Activated naive CD8-positive, alpha-beta T cell treated with anti-CD3 and anti-CD28 coated beads for 36 hours (primary cell): ENCODE results near the gene PAQR8. TPM values are rescaled to one million over a fixed set of nuclear protein-coding genes. Genes with fewer than 3 reads are reported as not detected.

Experiments used
- DNase-seq: peaks from one replicate; pipeline ENCODE4 v3.0.0; 2021
- H3K27ac Mint-ChIP-seq: one replicate; pipeline ENCODE4 v1.8.0; 2022; ENCODE audit warnings: mild to moderate bottlenecking, moderate library complexity, mixed read lengths
- H3K27me3 Mint-ChIP-seq: one replicate; pipeline ENCODE4 v1.8.0; 2022; ENCODE audit warnings: mild to moderate bottlenecking, mixed read lengths
- H3K36me3 Mint-ChIP-seq: one replicate; pipeline ENCODE4 v1.8.0; 2021; ENCODE audit warnings: mild to moderate bottlenecking, mixed read lengths
- H3K4me1 Mint-ChIP-seq: one replicate; pipeline ENCODE4 v1.8.0; 2021; ENCODE audit warnings: mixed read lengths
- H3K4me3 Mint-ChIP-seq: one replicate; pipeline ENCODE4 v1.8.0; 2022; ENCODE audit warnings: mild to moderate bottlenecking, moderate library complexity, mixed read lengths
- H3K9me3 Mint-ChIP-seq: one replicate; pipeline ENCODE4 v1.8.0; 2022; ENCODE audit warnings: mixed read lengths
- total RNA-seq, 2 experiments: library from RNA; stranded (reverse); gene quantifications; one replicate each; pipeline ENCODE4 v1.2.3, GENCODE V29; 2021

Gene PAQR8, protein sequence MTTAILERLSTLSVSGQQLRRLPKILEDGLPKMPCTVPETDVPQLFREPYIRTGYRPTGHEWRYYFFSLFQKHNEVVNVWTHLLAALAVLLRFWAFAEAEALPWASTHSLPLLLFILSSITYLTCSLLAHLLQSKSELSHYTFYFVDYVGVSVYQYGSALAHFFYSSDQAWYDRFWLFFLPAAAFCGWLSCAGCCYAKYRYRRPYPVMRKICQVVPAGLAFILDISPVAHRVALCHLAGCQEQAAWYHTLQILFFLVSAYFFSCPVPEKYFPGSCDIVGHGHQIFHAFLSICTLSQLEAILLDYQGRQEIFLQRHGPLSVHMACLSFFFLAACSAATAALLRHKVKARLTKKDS
- 10 to 100 TPM; 11.0 to 11.4 TPM for total RNA-seq

DNA sequence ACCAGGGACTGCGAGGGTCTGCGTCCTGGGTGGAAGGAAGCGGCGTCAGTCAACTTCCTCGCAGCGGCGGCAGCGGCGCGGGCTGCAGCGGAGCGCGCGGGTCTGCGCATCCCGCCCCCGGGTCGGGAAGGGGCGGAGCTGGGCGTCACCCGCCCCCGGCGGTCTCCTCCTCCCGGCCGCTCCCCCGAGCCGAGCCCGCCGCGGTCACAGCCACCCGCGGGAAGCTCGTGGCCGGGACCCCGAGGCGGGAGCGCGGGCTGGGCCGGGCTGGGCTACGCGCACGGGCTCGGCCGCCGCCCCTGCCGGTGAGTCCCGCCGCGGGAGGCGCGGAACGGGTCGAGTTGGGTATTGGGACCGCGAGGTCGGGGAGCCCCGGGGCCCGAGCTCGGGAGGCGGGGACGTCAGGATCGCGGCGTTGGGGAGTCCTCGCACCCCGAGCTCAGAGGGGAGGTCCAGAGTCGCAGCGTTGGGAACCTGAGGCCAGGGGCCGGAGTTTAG, at the start of gene PAQR8:
TSS of gene PAQR8 (plus strand) at position 207 of the 498 bp plus-strand sequence. CDS start 41,063 bp downstream, outside the sequence.
- no peaks in the 10 kb centered on the region for H3K9me3 Mint-ChIP-seq
- no peaks in the 10 kb centered on the region for H3K27me3 Mint-ChIP-seq
- peaks cover 34% of the 10 kb centered on the region for H3K36me3 Mint-ChIP-seq
- DNase-seq: peak; percentile 89
- H3K27ac Mint-ChIP-seq: peak within 1 kb of the TSS; percentile 98
- peaks cover 38% of the 10 kb centered on the region for H3K4me1 Mint-ChIP-seq
- peak within 1 kb of the TSS; percentile 99 for H3K4me3 Mint-ChIP-seq

DNA sequence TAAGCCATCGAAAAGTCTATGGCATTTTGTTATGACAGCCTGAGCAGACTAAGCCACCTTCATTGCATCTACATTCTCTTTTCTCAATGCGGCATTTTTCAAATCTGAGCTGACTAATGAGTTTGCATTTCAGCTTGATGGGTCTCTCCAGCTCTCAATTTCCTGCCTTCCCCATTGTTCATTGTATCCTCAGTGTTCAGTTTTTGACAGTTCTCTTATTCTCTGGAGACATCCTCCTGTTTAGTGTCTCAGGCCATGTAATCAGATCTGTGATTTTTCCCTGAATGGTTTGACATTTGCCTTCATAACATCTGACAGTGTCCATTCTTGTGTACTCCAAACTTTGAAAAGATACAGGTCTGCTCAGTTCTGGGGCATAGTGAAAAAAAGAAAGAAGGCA, 49.5 kb upstream of the PAQR8 start:
- Mint-ChIP-seq H3K4me1 (peaks cover 28% of the 10 kb centered on the region), H3K27ac (no peak overlapping the region), H3K27me3 (no peaks in the 10 kb centered on the region), H3K36me3 (peaks cover 1% of the 10 kb centered on the region), H3K4me3 (no peak overlapping the region), H3K9me3 (peaks cover under 1% of the 10 kb centered on the region)
- DNase-seq: no peak

DNA sequence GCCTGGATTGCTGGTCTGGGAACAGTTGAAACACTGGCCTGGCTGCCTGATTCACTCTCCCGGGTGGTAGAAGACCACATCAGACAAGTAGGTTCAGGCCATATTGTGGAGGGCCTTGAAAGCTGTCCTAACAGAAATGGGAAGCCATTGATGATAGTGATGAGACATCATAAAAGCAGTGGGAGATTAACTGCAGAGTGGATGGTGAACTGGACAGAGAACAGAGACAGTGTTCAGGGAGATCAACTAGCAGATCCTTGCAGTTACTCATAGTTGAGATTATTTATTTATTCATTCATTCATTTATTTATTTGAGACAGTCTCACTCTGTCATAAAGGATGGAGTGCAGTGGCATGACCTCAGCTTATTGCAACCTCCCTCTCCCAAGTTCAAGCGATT, 47.2 kb upstream of the PAQR8 start:
- DNase-seq: no peak
- H3K27ac Mint-ChIP-seq: no peak overlapping the region
- H3K36me3 Mint-ChIP-seq: no peaks in the 10 kb centered on the region
- H3K27me3 Mint-ChIP-seq: no peaks in the 10 kb centered on the region
- peaks cover 22% of the 10 kb centered on the region for H3K4me1 Mint-ChIP-seq
- H3K9me3 Mint-ChIP-seq: no peaks in the 10 kb centered on the region
- H3K4me3 Mint-ChIP-seq: no peak overlapping the region

DNA sequence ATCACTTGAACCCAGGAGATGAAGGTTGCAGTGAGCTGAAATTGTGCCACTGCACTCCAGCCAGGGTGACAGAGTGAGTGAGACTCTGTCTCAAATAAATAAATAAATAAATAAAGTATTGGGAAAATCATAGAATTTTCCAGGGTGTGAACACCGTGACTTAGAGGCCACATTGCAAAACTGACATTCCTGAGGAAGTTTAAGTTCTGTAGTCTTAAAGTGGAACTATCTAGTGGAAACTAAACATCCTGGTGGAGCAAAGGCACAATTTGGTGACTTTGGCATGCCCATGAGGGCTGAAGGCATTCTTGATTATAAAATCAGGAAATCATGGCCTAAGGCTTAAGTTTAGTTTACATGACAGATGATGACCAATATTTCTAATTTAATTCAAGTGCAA, 44.7 kb upstream of the PAQR8 start:
- no peak for DNase-seq
- Mint-ChIP-seq H3K9me3 (no peaks in the 10 kb centered on the region), H3K4me3 (no peak overlapping the region), H3K27ac (no peak overlapping the region), H3K36me3 (no peaks in the 10 kb centered on the region), H3K4me1 (peaks cover 18% of the 10 kb centered on the region), H3K27me3 (no peaks in the 10 kb centered on the region)

DNA sequence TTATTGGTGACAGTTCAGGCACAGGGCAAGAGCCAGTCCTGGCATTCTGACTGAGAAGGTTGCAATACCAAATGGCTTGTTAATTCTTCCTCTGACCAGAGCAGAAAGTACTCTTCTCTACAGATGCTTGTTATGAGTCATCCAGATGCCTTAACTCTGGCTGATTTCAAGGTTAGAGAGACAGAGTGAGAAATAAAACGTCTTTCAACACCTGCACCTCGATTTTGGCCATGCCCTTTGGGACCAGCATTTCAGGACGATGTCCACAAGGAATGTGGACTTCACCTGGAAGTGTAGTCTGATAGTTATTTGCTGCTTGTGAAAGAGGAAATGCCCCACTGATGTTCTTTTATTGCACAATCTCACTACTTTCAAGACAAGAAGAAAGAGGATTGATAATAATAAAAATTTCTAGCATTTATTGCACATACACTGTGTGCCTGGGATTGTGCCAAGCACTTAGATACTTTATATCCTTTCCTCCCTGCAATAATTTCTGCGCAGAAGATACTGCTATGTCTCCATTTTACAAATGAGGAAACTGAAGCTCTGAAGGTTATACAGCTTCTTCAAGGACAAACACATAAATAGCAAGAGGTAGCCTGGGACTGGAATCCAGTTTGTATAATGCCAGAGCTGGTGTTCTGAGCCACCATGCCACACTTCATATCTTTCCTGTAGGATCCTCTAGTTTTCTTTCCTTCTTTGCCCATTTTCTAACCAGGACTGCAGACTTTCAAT, 43.9 kb upstream of the PAQR8 start:
- Mint-ChIP-seq H3K36me3 (no peaks in the 10 kb centered on the region), H3K9me3 (no peaks in the 10 kb centered on the region), H3K27me3 (no peaks in the 10 kb centered on the region), H3K4me1 (peaks cover 17% of the 10 kb centered on the region), H3K27ac (no peak overlapping the region), H3K4me3 (no peak overlapping the region)
- DNase-seq: no peak

DNA sequence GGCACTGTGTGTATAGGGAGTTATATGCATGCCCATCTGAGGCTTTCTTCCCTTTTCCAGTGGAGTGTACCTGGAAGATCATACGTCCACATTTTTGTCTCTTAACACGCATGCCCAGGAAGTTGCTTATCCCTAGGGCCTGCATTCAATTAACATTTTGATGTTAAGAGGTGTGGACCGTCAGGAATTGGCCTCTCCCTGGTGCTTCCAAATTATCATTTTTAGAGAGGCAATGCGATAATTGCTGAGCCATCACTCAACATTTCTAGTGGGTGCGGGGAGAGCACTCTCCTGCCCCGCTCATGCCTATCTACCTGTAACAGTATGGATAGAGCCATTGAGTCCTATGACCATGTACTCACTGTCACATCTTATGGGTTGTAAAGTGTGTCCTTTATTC, 37.8 kb upstream of the PAQR8 start:
- no peaks in the 10 kb centered on the region for H3K36me3 Mint-ChIP-seq
- H3K27me3 Mint-ChIP-seq: no peaks in the 10 kb centered on the region
- no peaks in the 10 kb centered on the region for H3K9me3 Mint-ChIP-seq
- H3K27ac Mint-ChIP-seq: no peak overlapping the region
- no peak overlapping the region for H3K4me3 Mint-ChIP-seq
- no peak for DNase-seq
- peaks cover 2% of the 10 kb centered on the region for H3K4me1 Mint-ChIP-seq

DNA sequence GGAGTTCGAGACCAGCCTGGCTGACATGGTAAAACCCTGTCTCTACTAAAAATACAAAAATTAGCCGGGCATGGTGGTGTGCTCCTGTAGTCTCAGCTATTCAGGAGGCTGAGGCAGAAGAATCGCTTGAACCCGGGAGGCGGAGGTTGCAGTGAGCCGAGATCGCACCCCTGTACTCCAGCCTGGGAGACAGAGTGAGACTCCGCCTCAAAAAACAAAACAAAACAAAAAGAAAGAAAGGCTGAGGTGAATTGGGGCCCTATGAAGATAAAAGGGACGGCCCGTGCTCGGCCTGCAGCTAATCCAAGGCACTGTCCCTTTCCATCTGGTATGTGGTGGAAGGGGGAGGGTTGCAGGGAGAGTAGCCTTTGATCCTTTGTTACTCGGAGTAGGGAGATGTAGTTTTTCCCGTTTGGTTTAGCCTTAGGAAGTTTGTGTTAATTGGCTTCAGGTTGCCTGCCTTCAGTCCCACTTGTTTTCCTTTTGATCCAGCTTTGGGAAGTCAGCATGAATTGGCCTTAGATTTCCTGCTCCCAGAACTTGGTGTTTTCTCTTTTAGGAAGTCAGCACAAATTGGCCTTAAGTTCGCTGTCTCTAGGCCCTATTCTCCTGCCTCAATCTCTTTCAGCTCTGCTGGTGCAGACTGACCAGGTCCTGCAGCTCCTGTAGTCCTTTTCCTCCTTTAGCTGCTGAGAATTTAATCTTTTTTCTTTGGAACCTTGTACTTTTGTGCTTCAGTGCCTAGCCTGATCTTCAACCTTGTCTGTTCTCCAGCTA, 36.1 kb upstream of the PAQR8 start:
- no peaks in the 10 kb centered on the region for H3K9me3 Mint-ChIP-seq
- H3K4me1 Mint-ChIP-seq: peaks cover 2% of the 10 kb centered on the region
- H3K36me3 Mint-ChIP-seq: no peaks in the 10 kb centered on the region
- DNase-seq: no peak
- H3K4me3 Mint-ChIP-seq: no peak overlapping the region
- no peak overlapping the region for H3K27ac Mint-ChIP-seq
- no peaks in the 10 kb centered on the region for H3K27me3 Mint-ChIP-seq

DNA sequence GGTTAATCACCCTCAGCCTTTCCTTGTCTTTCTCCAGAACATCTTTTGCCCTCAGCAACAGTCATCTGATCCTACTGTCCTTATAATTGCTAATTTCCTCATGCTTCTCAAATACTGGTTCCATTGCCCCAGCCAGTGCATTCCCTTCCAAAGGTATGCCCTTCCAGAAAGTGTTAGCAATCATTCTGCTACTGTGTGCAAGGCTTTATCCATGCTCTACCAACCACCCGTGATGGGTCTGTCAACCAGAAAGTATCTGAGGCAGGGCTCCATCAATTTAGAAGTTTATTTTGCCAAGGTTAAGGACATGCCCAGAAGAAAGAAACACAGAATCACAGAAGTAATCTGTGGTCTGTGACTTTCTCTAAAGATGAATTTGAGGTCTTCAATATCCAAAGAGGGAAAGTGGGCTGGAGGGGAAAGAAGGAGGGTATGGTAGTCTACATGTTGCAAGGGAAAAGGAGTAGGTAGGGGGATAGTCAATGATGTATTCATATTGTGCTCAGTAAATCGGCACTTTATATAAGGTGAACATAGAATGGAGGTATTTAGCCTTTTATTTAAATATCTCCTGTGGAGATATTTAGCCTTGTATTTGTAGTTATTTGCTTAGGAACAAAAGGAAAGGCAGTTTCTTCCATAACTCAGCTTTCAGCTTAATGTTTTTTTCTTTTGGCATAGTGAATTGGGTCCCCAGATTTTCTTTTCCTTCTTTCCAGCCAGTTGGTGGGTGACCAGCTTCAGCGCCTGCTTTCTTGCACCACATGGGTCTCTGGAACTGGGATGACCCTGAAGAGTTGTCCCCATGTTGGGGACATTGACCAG, 35.2 kb upstream of the PAQR8 start:
- Mint-ChIP-seq H3K27ac (no peak overlapping the region), H3K4me1 (peaks cover 5% of the 10 kb centered on the region), H3K9me3 (no peaks in the 10 kb centered on the region), H3K27me3 (no peaks in the 10 kb centered on the region), H3K4me3 (no peak overlapping the region), H3K36me3 (no peaks in the 10 kb centered on the region)
- DNase-seq: no peak

DNA sequence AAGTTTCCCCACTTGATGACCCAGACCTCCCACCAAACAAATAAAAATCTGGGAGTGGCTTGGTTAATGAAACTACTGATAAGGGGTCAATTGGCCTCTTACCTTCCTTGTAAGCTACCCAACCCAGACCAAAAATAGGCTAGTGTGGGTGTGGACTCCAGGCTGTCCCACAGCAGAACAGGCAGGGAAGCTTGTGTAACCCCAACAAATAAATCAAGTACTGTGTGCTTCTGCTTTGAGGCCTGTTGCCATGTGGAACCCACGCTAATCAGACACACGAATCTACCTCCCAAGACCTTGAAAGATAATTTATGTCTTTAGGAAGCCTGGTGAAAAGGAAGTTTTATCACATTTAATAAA, 33.7 kb upstream of the PAQR8 start:
- Mint-ChIP-seq H3K4me1 (peaks cover 13% of the 10 kb centered on the region), H3K9me3 (no peaks in the 10 kb centered on the region), H3K4me3 (no peak overlapping the region), H3K27me3 (no peaks in the 10 kb centered on the region), H3K27ac (no peak overlapping the region), H3K36me3 (no peaks in the 10 kb centered on the region)
- no peak for DNase-seq

DNA sequence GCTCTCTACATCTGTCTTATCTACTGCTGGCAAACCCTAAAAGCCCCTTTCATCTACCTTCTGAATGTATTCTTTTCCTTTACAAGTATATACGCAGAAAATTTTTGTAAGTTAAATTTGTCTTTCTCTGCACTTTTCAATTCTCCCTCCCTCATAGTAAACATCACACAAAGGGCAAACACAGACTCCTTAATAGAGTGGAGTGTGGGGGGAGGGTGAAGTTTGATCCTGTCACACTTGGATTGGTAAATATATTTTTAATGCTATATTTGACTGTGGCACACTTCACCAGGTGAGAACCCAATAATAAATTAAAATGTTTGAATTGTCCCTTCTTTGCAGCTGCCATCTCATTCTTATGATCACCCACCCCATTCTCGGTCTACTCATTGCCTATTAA, 33.2 kb upstream of the PAQR8 start:
- no peak for DNase-seq
- Mint-ChIP-seq H3K4me3 (no peak overlapping the region), H3K9me3 (no peaks in the 10 kb centered on the region), H3K27me3 (no peaks in the 10 kb centered on the region), H3K4me1 (peaks cover 17% of the 10 kb centered on the region), H3K36me3 (no peaks in the 10 kb centered on the region), H3K27ac (no peak overlapping the region)

DNA sequence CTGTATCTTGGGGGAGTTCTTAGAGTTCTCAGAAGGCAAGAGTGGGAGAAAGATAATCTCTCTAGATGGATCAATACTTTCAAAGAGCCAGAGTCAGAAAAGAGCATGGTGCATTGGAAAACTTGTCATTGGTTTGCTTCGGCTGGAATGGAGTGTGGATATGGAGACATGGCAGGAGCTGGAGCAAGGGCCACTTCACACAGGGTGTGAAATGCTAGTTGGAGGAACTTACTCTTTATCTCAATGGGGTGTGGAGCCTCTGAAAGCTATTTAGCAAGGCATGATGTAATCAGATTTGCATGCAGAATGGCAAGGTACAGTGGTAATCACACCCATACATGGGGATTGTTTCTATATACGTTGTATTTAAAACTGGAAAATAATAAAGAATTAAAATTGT, 31.5 kb upstream of the PAQR8 start:
- DNase-seq: no peak
- H3K9me3 Mint-ChIP-seq: no peaks in the 10 kb centered on the region
- no peaks in the 10 kb centered on the region for H3K27me3 Mint-ChIP-seq
- H3K4me3 Mint-ChIP-seq: no peak overlapping the region
- no peak overlapping the region for H3K27ac Mint-ChIP-seq
- H3K4me1 Mint-ChIP-seq: peaks cover 35% of the 10 kb centered on the region
- H3K36me3 Mint-ChIP-seq: no peaks in the 10 kb centered on the region

DNA sequence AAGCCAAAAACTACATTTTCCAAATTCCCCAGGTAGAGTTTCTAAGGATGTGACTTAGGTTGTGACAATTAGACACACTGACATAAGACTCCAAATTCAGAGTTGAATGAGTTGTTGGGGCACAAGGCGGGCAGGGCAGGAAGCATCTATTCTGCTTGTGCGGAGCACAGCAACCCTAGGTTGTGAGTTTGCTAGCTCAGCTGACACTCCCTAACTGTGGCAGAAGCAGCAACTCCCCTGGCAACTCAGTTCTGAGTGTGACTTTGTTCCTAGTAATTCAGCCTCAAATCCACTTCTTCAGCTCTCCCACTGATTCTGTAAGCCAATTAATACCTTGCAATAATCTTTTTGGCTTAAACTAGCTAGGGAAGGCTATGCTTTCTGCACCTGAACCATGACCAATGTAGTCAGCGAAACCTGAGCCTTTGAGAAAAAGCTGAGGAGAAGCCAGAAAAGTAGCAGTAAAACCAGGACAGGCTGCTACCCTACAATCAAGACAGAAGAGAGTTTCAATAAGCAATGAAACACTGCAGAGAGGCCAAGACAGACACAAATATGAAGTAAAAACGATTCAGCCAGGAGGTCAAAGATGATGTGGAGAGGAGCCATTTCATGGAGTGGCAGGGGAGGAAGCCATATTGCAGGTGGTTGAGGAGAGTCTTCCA, 30.0 kb upstream of the PAQR8 start:
- no peak overlapping the region for H3K27ac Mint-ChIP-seq
- no peaks in the 10 kb centered on the region for H3K27me3 Mint-ChIP-seq
- H3K9me3 Mint-ChIP-seq: no peaks in the 10 kb centered on the region
- H3K4me1 Mint-ChIP-seq: peaks cover 49% of the 10 kb centered on the region
- no peak overlapping the region for H3K4me3 Mint-ChIP-seq
- no peaks in the 10 kb centered on the region for H3K36me3 Mint-ChIP-seq
- DNase-seq: no peak

DNA sequence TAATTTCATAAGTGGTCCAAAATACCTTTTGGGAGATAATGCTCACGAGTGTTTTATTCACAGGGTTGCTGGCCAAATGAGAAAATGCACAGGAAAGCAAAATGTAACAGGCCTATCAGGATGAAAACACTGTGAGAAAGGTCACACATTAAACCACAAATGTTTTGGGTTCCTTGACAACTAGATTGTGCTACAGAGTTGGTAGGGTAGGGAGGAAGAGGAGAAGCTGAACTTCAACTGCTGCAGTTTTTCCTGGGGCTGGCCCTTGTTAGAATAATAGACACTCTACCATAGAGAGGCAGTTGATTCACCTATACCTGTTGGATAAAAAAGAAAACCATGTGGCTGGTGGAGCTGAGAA, 28.1 kb upstream of the PAQR8 start:
- Mint-ChIP-seq H3K4me3 (peak overlapping the region; percentile 37), H3K4me1 (peaks cover 64% of the 10 kb centered on the region), H3K27ac (peak overlapping the region; percentile 85)

DNA sequence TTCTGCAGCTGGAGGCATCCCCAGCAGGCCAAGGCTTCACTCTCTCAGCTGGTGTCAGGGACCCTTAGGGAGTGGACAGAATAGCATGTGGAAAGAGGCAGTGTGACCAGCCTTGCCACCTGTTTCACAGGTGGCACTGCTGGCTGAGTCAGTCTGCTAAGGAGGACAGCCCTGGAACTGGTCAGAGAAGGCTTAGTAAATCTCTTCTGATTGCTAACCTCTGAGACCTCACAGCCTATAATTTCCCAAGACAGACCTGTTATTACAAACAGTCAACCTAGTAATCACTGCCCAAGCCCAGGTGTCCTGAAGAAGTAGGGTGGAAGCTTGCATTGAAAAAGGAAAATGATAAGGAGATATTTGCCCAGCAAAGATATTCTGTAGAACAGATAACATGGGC, 26.4 kb upstream of the PAQR8 start:
- peak overlapping the region; percentile 14 for H3K27ac Mint-ChIP-seq
- H3K27me3 Mint-ChIP-seq: no peaks in the 10 kb centered on the region
- no peak overlapping the region for H3K4me3 Mint-ChIP-seq
- H3K4me1 Mint-ChIP-seq: peaks cover 69% of the 10 kb centered on the region
- no peak for DNase-seq
- H3K9me3 Mint-ChIP-seq: no peaks in the 10 kb centered on the region
- H3K36me3 Mint-ChIP-seq: no peaks in the 10 kb centered on the region

More for the DNA sequence above, 28.1 kb upstream of the PAQR8 start:
- no peak for DNase-seq
- H3K9me3 Mint-ChIP-seq: no peaks in the 10 kb centered on the region
- no peaks in the 10 kb centered on the region for H3K27me3 Mint-ChIP-seq
- H3K36me3 Mint-ChIP-seq: no peaks in the 10 kb centered on the region
